Esophagus squamous epithelium (tissue), 5 donors: ENCODE results near the gene MARCHF10. TPM values are rescaled to one million over a fixed set of nuclear protein-coding genes. Genes with fewer than 3 reads are reported as not detected.
A peak's percentile ranks its signal among the peaks of the same experiment; 100 is the strongest.
"Not testable (repeated sequence)": the region's sequence is repeated elsewhere in the genome, so short reads cannot be mapped to it uniquely, and the experiment has no call there.

Experiments
- DNase-seq: peaks from one replicate; lab custom pipeline; 2025; lab: John Stamatoyannopoulos, UW
- H3K27ac ChIP-seq, 4 donors: fragments of 200-600 bp; sonication (generic); one replicate each; pipeline ENCODE4 v1.5.1; 2016 to 2019; ENCODE audit warnings: mild to moderate bottlenecking in 1 of 4
- H3K27me3 ChIP-seq, 4 donors: fragments of 200-600 bp; sonication (generic); 1 replicate in 3 of 4; 2 replicates in 1 of 4; pipeline versions ENCODE4 v1.5.1 to v1.6.0; 2017 to 2021; ENCODE audit warnings: antibody characterized with exemption in 1 of 4
- H3K36me3 ChIP-seq, 3 donors: fragments of 200-600 bp; sonication (generic); one replicate each; pipeline ENCODE4 v1.5.1; 2016 to 2019
- H3K4me1 ChIP-seq, 3 donors: fragments of 200-600 bp; sonication (generic); one replicate each; pipeline ENCODE4 v1.5.1; 2017 to 2019
- H3K4me3 ChIP-seq, 4 donors: fragments of 200-600 bp; sonication (generic); 1 replicate in 3 of 4; 2 replicates in 1 of 4; pipeline ENCODE4 v1.5.1; 2016 to 2019; ENCODE audit warnings: mild to moderate bottlenecking in 2 of 4, moderate library complexity in 1 of 4
- H3K9me3 ChIP-seq, 3 donors: fragments of 200-600 bp; sonication (generic); one replicate each; pipeline ENCODE4 v1.5.1; 2016 to 2019
- POLR2A ChIP-seq, 4 donors: fragments of 450-650 bp; IDR thresholded peaks; one replicate each; pipeline ENCODE4 v1.6.1; 2017; ENCODE audit warnings: antibody characterized with exemption in 4 of 4, mild to moderate bottlenecking in 4 of 4, moderate library complexity in 3 of 4
- WGBS, 2 donors: methylation state at CpG; one replicate each; pipeline ENCODE4 v1.1.5; 2018; 5-methylcytosine and 5-hydroxymethylcytosine counted together
- intact Hi-C: fragments of 100-400 bp; cut with DNase I; formaldehyde crosslinking; loops from one replicate; pipeline ENCODE4 v1.15.0; 2022
- total RNA-seq, 4 donors: library from RNA; depleted of rRNA; stranded (reverse); fragments of >200 nt; gene quantifications; one replicate each; pipeline ENCODE4 v1.1.0, GENCODE V29; 2016
- TF ChIP-seq, protein P1 (sequence below), 6 experiments: fragments of 450-650 bp in 4 of 6; fragments of 200-600 bp in 2 of 6; sonication (generic) in 2 of 6; IDR thresholded peaks; one replicate each; pipeline ENCODE4 v1.5.1; 2016 to 2019; ENCODE audit warnings: antibody characterized with exemption in 6 of 6, mild to moderate bottlenecking in 4 of 6, moderate library complexity in 4 of 6
- donor health status: DM: yes; HTN: yes; CAD: no.

Gene MARCHF10
- total RNA-seq, 4 donors from 2014 or later, result not detected

GRCh38 chr17:62787366-62787765 is 20.7 kb downstream of the MARCHF10 start:
- intact Hi-C loops, result no loop called here
- Histone ChIP-seq H3K36me3 (no peaks in the 10 kb centered on the region), H3K9me3 (no peaks in the 10 kb centered on the region), H3K27ac (no peak overlapping the region), H3K4me3 (no peak overlapping the region), H3K4me1 (peaks cover 0 to 4% (median 0%) of the 10 kb centered on the region in 3 donors), H3K27me3 (peaks cover 0 to 5% (median 0%) of the 10 kb centered on the region in 4 donors)
- TF ChIP-seq, protein P1, sequence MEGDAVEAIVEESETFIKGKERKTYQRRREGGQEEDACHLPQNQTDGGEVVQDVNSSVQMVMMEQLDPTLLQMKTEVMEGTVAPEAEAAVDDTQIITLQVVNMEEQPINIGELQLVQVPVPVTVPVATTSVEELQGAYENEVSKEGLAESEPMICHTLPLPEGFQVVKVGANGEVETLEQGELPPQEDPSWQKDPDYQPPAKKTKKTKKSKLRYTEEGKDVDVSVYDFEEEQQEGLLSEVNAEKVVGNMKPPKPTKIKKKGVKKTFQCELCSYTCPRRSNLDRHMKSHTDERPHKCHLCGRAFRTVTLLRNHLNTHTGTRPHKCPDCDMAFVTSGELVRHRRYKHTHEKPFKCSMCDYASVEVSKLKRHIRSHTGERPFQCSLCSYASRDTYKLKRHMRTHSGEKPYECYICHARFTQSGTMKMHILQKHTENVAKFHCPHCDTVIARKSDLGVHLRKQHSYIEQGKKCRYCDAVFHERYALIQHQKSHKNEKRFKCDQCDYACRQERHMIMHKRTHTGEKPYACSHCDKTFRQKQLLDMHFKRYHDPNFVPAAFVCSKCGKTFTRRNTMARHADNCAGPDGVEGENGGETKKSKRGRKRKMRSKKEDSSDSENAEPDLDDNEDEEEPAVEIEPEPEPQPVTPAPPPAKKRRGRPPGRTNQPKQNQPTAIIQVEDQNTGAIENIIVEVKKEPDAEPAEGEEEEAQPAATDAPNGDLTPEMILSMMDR (IDR thresholded peaks at IDR 0.05), result no peak
- TF ChIP-seq POLR2A (IDR thresholded peaks at IDR 0.05), result no peak
- WGBS, 2 donors, result 85 to 96% methylated on average over 2 of the region's 2 CpGs
- DNase-seq, result no peak

GRCh38 chr17:62786646-62787045 is 21.5 kb downstream of the MARCHF10 start:
- Histone ChIP-seq H3K27ac (no peak overlapping the region), H3K4me1 (peaks cover 0 to 4% (median 0%) of the 10 kb centered on the region in 3 donors), H3K27me3 (peaks cover 0 to 1% (median 0%) of the 10 kb centered on the region in 4 donors), H3K36me3 (no peaks in the 10 kb centered on the region), H3K9me3 (no peaks in the 10 kb centered on the region), H3K4me3 (no peak overlapping the region)
- WGBS, 2 donors, result 87 to 94% methylated on average over 2 of the region's 2 CpGs
- DNase-seq, result no peak
- TF ChIP-seq POLR2A (IDR thresholded peaks at IDR 0.05), result no peak
- TF ChIP-seq, protein P1 (IDR thresholded peaks at IDR 0.05), result no peak
- intact Hi-C loops, result no loop called here

GRCh38 chr17:62785983-62786382 is 22.1 kb downstream of the MARCHF10 start:
- H3K9me3 ChIP-seq, intact Hi-C loops, DNase-seq, H3K27me3 ChIP-seq, H3K4me3 ChIP-seq, H3K27ac ChIP-seq, H3K36me3 ChIP-seq, H3K4me1 ChIP-seq: not testable (repeated sequence)
- WGBS, 2 donors, result 80% methylated on average over 1 of the region's 1 CpG

DNA sequence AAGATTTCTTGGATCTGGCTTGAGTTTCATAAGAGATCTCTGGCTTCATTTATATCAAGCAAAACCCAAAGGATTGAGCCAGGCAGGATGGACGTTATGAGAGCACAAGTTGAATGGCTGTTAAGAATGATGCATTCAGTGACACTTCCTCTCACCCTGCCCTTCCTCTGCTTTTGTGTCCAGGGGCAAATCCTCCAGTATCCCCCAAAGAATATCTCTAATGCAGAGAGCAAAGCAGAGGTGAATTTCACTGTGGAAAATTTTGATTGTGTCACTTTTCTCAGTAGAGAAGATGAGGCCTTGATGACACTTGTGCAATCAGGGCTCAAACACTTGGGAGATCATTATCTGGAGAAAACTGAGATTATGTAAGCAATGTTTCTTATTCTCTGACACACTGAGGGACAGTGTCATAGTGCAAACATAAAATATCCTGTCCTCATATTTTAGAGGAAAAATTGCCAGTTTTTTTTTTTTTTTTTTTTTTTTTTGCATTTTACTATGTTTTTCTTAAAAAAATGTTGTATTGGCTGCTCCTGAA is 25.3 kb downstream of the MARCHF10 start:
- TF ChIP-seq POLR2A (IDR thresholded peaks at IDR 0.05), result no peak
- TF ChIP-seq, protein P1 (IDR thresholded peaks at IDR 0.05), result no peak
- DNase-seq, result no peak
- no peak overlapping the region for H3K4me3 ChIP-seq
- 69 to 75% methylated on average over 1 of the region's 1 CpG for WGBS, 2 donors
- no peaks in the 10 kb centered on the region for H3K27me3 ChIP-seq
- H3K27ac ChIP-seq, result no peak overlapping the region
- H3K4me1 ChIP-seq, result peaks cover 6 to 27% (median 6%) of the 10 kb centered on the region in 3 donors
- no peaks in the 10 kb centered on the region for H3K36me3 ChIP-seq
- H3K9me3 ChIP-seq, result no peaks in the 10 kb centered on the region
- intact Hi-C loops, result no loop called here

DNA sequence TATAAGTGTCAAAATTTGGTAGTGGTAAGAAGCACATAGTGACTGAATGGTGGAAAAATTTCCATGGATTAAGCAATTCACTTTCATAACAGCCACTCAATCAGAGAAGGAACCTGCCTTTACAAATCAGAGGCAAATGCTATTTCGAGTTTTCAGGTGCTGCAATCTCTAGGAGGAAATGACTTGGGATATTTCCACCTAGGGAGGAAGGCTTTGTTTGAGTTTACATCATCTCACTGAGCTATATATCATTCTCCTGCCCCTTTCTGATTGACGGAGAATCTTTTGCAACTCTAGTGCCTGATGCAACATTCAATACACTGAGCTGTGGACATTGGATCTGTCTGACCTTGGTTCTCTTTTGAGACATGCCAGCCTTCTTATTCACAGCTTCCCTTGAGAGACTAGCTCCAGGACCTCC is 26.3 kb downstream of the MARCHF10 start:
- TF ChIP-seq POLR2A (IDR thresholded peaks at IDR 0.05), result no peak
- TF ChIP-seq, protein P1 (IDR thresholded peaks at IDR 0.05), result no peak
- Histone ChIP-seq H3K27me3 (no peaks in the 10 kb centered on the region), H3K9me3 (no peaks in the 10 kb centered on the region), H3K36me3 (no peaks in the 10 kb centered on the region), H3K27ac (peak overlapping the region in 1 of 4 donors; percentile 26), H3K4me3 (no peak overlapping the region), H3K4me1 (peaks cover 6 to 27% (median 6%) of the 10 kb centered on the region in 3 donors)
- no peak for DNase-seq
- intact Hi-C loops, result no loop called here
- WGBS, 2 donors, result 25 to 41% methylated on average over 2 of the region's 2 CpGs
